ENCODE results near the gene CHST11.

Gene CHST11

DNA sequence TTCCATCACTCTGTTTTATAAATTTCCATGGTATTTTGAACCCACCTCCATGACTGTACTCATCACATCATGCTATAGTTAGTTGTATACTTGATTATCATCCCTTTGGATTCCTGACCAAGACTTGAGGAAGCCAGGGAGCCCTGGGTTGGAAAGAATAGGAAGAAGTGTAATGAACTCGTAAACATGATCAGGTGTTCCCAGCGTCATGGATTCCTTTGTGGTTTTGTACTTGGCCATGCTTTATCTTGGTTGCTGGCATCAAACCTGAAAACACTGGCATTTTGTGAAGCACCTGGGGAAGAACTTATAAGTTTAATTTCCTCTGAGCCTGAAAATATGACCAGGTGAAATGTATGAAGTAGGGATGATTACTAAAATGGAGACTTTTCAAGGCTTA is 76.4 kb downstream of the CHST11 start:
- ChIA-PET POLR2A (interaction anchor here (0.5 kb wide), 1 partner anchor 24 kb away, joined by 3 read pairs; no protein-coding TSS in a partner anchor), CTCF (interaction anchor here (0.8 to 2.1 kb wide), 2 partner anchors 10 to 43 kb away, joined by 3 to 4 read pairs; no protein-coding TSS in a partner anchor)

GRCh38 chr12:104534162-104534856 is 77.6 kb downstream of the CHST11 start:
- H3K9me3 ChIP-seq (ENCODE audit: control extremely low read depth in 1 of 5, control insufficient read depth in 4 of 5, insufficient read depth in 2 of 5, low read depth in 1 of 5, low read length in 4 of 5) = peaks cover 0 to 5% (median 3%) of the 10 kb centered on the region in 5 experiments
- H3K4me1 ChIP-seq (ENCODE audit: control extremely low read depth in 1 of 4, control insufficient read depth in 4 of 4, insufficient read depth in 4 of 4, low read length in 3 of 4) = peaks cover 17 to 42% (median 28%) of the 10 kb centered on the region in 4 experiments
- 45% methylated on average over 9 of the region's 10 CpGs for WGBS (ENCODE audit: insufficient coverage)
- H3K36me3 ChIP-seq (ENCODE audit: control insufficient read depth in 4 of 4, insufficient read depth in 4 of 4, low read length in 3 of 4) = peaks cover 2 to 73% (median 7%) of the 10 kb centered on the region in 4 experiments
- DNase-seq = peak in 1 of 3 donors; percentile 39
- ChIA-PET CTCF (interaction anchor here (1.0 to 1.6 kb wide), 3 partner anchors 13 to 152 kb away, joined by 3 to 6 read pairs (median 4); no protein-coding TSS in a partner anchor), POLR2A (interaction anchor here (0.6 kb wide), 1 partner anchor 520 kb away, joined by 3 read pairs; no protein-coding TSS in a partner anchor)
- no peaks in the 10 kb centered on the region for H3K27me3 ChIP-seq (replicated peaks in 2 of 5; ENCODE audit: control insufficient read depth in 4 of 5, insufficient read depth in 5 of 5, low read length in 4 of 5)
- no peak overlapping the region for H3K4me3 ChIP-seq (ENCODE audit: control insufficient read depth in 1 of 7, extremely low read depth in 1 of 7, insufficient read depth in 4 of 7, low read depth in 2 of 7, low read length in 6 of 7)
- no peak overlapping the region for H3K27ac ChIP-seq (ENCODE audit: insufficient read depth in 1 of 2, low read depth in 1 of 2, low read length in 2 of 2, poor library complexity in 1 of 2, severe bottlenecking in 2 of 2)

More for the DNA sequence above, 76.4 kb downstream of the CHST11 start:
- Histone ChIP-seq H3K27me3 (replicated peaks in 2 of 5; ENCODE audit: control insufficient read depth in 4 of 5, insufficient read depth in 5 of 5, low read length in 4 of 5) (no peaks in the 10 kb centered on the region), H3K9me3 (ENCODE audit: control extremely low read depth in 1 of 5, control insufficient read depth in 4 of 5, insufficient read depth in 2 of 5, low read depth in 1 of 5, low read length in 4 of 5) (peaks cover 0 to 6% (median 3%) of the 10 kb centered on the region in 5 experiments), H3K4me3 (ENCODE audit: control insufficient read depth in 1 of 7, extremely low read depth in 1 of 7, insufficient read depth in 4 of 7, low read depth in 2 of 7, low read length in 6 of 7) (no peak overlapping the region), H3K27ac (ENCODE audit: insufficient read depth in 1 of 2, low read depth in 1 of 2, low read length in 2 of 2, poor library complexity in 1 of 2, severe bottlenecking in 2 of 2) (no peak overlapping the region), H3K4me1 (ENCODE audit: control extremely low read depth in 1 of 4, control insufficient read depth in 4 of 4, insufficient read depth in 4 of 4, low read length in 3 of 4) (peaks cover 17 to 52% (median 32%) of the 10 kb centered on the region in 4 experiments), H3K36me3 (ENCODE audit: control insufficient read depth in 4 of 4, insufficient read depth in 4 of 4, low read length in 3 of 4) (peaks cover 2 to 73% (median 8%) of the 10 kb centered on the region in 4 experiments)
- DNase-seq = no peak
- WGBS (ENCODE audit: insufficient coverage) = 56% methylated on average over 2 of the region's 2 CpGs

DNA sequence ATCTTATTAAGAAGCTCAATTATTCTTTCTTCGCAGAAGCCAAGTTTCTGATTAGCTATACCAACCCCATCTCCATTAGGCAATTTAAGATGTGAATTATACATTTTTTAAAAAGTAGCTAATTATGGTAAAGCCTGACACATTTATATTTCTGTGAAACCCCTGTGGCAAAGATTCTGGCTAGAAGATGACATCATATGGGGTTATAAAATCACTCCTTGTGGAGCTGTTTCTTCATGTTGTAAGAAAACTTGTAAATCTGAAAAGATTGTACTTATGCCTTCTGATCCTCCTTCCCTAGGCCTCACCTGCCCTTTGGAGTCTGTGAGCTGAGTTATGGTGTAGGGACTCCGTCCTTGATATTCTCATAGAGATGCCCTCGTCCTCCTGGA is 78.1 kb downstream of the CHST11 start:
- peak overlapping the region in 1 of 2 experiments; percentile 20 for H3K27ac ChIP-seq (ENCODE audit: insufficient read depth in 1 of 2, low read depth in 1 of 2, low read length in 2 of 2, poor library complexity in 1 of 2, severe bottlenecking in 2 of 2)
- H3K36me3 ChIP-seq (ENCODE audit: control insufficient read depth in 4 of 4, insufficient read depth in 4 of 4, low read length in 3 of 4) = peaks cover 2 to 72% (median 7%) of the 10 kb centered on the region in 4 experiments
- no CpG with 5 or more reads among the region's 3 CpGs for WGBS (ENCODE audit: insufficient coverage)
- peaks cover 0 to 3% (median 0%) of the 10 kb centered on the region in 5 experiments for H3K9me3 ChIP-seq (ENCODE audit: control extremely low read depth in 1 of 5, control insufficient read depth in 4 of 5, insufficient read depth in 2 of 5, low read depth in 1 of 5, low read length in 4 of 5)
- H3K4me1 ChIP-seq (ENCODE audit: control extremely low read depth in 1 of 4, control insufficient read depth in 4 of 4, insufficient read depth in 4 of 4, low read length in 3 of 4) = peaks cover 17 to 42% (median 28%) of the 10 kb centered on the region in 4 experiments
- CTCF ChIA-PET = interaction anchor here (1.0 to 2.9 kb wide), 4 partner anchors 8 to 153 kb away, joined by 3 to 14 read pairs (median 5); no protein-coding TSS in a partner anchor
- no peaks in the 10 kb centered on the region for H3K27me3 ChIP-seq (replicated peaks in 2 of 5; ENCODE audit: control insufficient read depth in 4 of 5, insufficient read depth in 5 of 5, low read length in 4 of 5)
- DNase-seq = no peak
- POLR2A ChIA-PET = no interaction called here
- no peak overlapping the region for H3K4me3 ChIP-seq (ENCODE audit: control insufficient read depth in 1 of 7, extremely low read depth in 1 of 7, insufficient read depth in 4 of 7, low read depth in 2 of 7, low read length in 6 of 7)

- DNase-seq = no peak
- CTCF ChIA-PET = interaction anchor here (1.1 to 2.9 kb wide), 4 partner anchors 8 to 78 kb away, joined by 3 to 14 read pairs (median 4); no protein-coding TSS in a partner anchor
- POLR2A ChIA-PET = no interaction called here
Measured at GRCh38 chr12:104535369-104535768, 78.6 kb downstream of the CHST11 start.

GRCh38 chr12:104536841-104537240 is 80.1 kb downstream of the CHST11 start:
- Histone ChIP-seq H3K27ac (ENCODE audit: insufficient read depth in 1 of 2, low read depth in 1 of 2, low read length in 2 of 2, poor library complexity in 1 of 2, severe bottlenecking in 2 of 2) (no peak overlapping the region), H3K4me1 (ENCODE audit: control extremely low read depth in 1 of 4, control insufficient read depth in 4 of 4, insufficient read depth in 4 of 4, low read length in 3 of 4) (peaks cover 17 to 49% (median 30%) of the 10 kb centered on the region in 4 experiments), H3K9me3 (ENCODE audit: control extremely low read depth in 1 of 5, control insufficient read depth in 4 of 5, insufficient read depth in 2 of 5, low read depth in 1 of 5, low read length in 4 of 5) (peaks cover 0 to 1% (median 0%) of the 10 kb centered on the region in 5 experiments), H3K27me3 (replicated peaks in 2 of 5; ENCODE audit: control insufficient read depth in 4 of 5, insufficient read depth in 5 of 5, low read length in 4 of 5) (no peaks in the 10 kb centered on the region), H3K36me3 (ENCODE audit: control insufficient read depth in 4 of 4, insufficient read depth in 4 of 4, low read length in 3 of 4) (peaks cover 2 to 64% (median 8%) of the 10 kb centered on the region in 4 experiments), H3K4me3 (ENCODE audit: control insufficient read depth in 1 of 7, extremely low read depth in 1 of 7, insufficient read depth in 4 of 7, low read depth in 2 of 7, low read length in 6 of 7) (no peak overlapping the region)
- no peak for DNase-seq
- ChIA-PET CTCF (interaction anchor here (0.7 to 2.9 kb wide), 3 partner anchors 10 to 70 kb away, joined by 3 to 14 read pairs (median 3); no protein-coding TSS in a partner anchor), POLR2A (no interaction called here)
- 86% methylated on average over 2 of the region's 2 CpGs for WGBS (ENCODE audit: insufficient coverage)

More at GRCh38 chr12:104535369-104535768, 78.6 kb downstream of the CHST11 start:
- no CpG with 5 or more reads among the region's 3 CpGs for WGBS (ENCODE audit: insufficient coverage)
- H3K27me3 ChIP-seq (replicated peaks in 2 of 5; ENCODE audit: control insufficient read depth in 4 of 5, insufficient read depth in 5 of 5, low read length in 4 of 5) = no peaks in the 10 kb centered on the region
- peaks cover 2 to 69% (median 8%) of the 10 kb centered on the region in 4 experiments for H3K36me3 ChIP-seq (ENCODE audit: control insufficient read depth in 4 of 4, insufficient read depth in 4 of 4, low read length in 3 of 4)
- H3K9me3 ChIP-seq (ENCODE audit: control extremely low read depth in 1 of 5, control insufficient read depth in 4 of 5, insufficient read depth in 2 of 5, low read depth in 1 of 5, low read length in 4 of 5) = peaks cover 0 to 3% (median 0%) of the 10 kb centered on the region in 5 experiments
- H3K4me3 ChIP-seq (ENCODE audit: control insufficient read depth in 1 of 7, extremely low read depth in 1 of 7, insufficient read depth in 4 of 7, low read depth in 2 of 7, low read length in 6 of 7) = no peak overlapping the region
- H3K27ac ChIP-seq (ENCODE audit: insufficient read depth in 1 of 2, low read depth in 1 of 2, low read length in 2 of 2, poor library complexity in 1 of 2, severe bottlenecking in 2 of 2) = peak overlapping the region in 1 of 2 experiments; percentile 20
- peaks cover 17 to 42% (median 28%) of the 10 kb centered on the region in 4 experiments for H3K4me1 ChIP-seq (ENCODE audit: control extremely low read depth in 1 of 4, control insufficient read depth in 4 of 4, insufficient read depth in 4 of 4, low read length in 3 of 4)

DNA sequence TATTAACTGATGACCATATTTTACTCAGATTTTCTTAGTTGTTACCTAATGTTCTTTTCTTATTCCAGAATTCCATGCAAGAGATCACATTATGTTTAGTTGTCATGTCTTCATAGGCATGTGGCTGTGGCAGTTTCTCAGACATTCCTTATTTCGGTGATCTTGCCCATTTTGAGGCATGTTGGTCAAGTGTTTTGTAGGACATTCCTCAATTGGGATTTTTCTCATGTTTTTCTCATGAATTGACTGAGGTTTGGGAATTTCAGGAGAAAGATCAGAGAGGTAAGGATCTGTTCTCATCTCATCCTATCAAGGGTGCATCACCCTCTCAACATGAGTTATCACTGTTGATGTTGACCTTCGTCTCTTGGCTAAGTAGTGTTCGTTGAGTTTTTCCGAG is 81.3 kb downstream of the CHST11 start:
- no peaks in the 10 kb centered on the region for H3K27me3 ChIP-seq (replicated peaks in 2 of 5; ENCODE audit: control insufficient read depth in 4 of 5, insufficient read depth in 5 of 5, low read length in 4 of 5)
- H3K9me3 ChIP-seq (ENCODE audit: control extremely low read depth in 1 of 5, control insufficient read depth in 4 of 5, insufficient read depth in 2 of 5, low read depth in 1 of 5, low read length in 4 of 5) = peaks cover 0 to 2% (median 0%) of the 10 kb centered on the region in 5 experiments
- H3K4me3 ChIP-seq (ENCODE audit: control insufficient read depth in 1 of 7, extremely low read depth in 1 of 7, insufficient read depth in 4 of 7, low read depth in 2 of 7, low read length in 6 of 7) = no peak overlapping the region
- no peak for DNase-seq
- ChIA-PET CTCF (no interaction called here), POLR2A (no interaction called here)
- H3K4me1 ChIP-seq (ENCODE audit: control extremely low read depth in 1 of 4, control insufficient read depth in 4 of 4, insufficient read depth in 4 of 4, low read length in 3 of 4) = peaks cover 14 to 40% (median 23%) of the 10 kb centered on the region in 4 experiments
- peaks cover 0 to 67% (median 8%) of the 10 kb centered on the region in 4 experiments for H3K36me3 ChIP-seq (ENCODE audit: control insufficient read depth in 4 of 4, insufficient read depth in 4 of 4, low read length in 3 of 4)
- WGBS (ENCODE audit: insufficient coverage) = 100% methylated on average over 1 of the region's 4 CpGs
- H3K27ac ChIP-seq (ENCODE audit: insufficient read depth in 1 of 2, low read depth in 1 of 2, low read length in 2 of 2, poor library complexity in 1 of 2, severe bottlenecking in 2 of 2) = no peak overlapping the region

Data from common myeloid progenitor, CD34-positive (primary cell).